GM18873 (cell line): ENCODE results near the gene COL20A1.
"Not testable (repeated sequence)": the region's sequence is repeated elsewhere in the genome, so short reads cannot be mapped to it uniquely, and the experiment has no call there.

Experiments
- ATAC-seq: cut with Tn5 transposase; IDR thresholded peaks from one replicate; pipeline ENCODE4 v1.9.1; 2021; ENCODE audit warnings: mild to moderate bottlenecking, moderate library complexity, moderate number of reproducible peaks; ENCODE audit not compliant: unreplicated experiment, low FRiP score

The COL20A1 gene

GRCh38 chr20:63369724-63370617 is 77.0 kb downstream of the COL20A1 start:
- ATAC-seq, result no peak

GRCh38 chr20:63370618-63371187 is 77.7 kb downstream of the COL20A1 start:
- no peak for ATAC-seq

GRCh38 chr20:63371291-63371865 is 78.4 kb downstream of the COL20A1 start:
- ATAC-seq, result no peak

- no peak for ATAC-seq
Measured at GRCh38 chr20:63372971-63373885, 80.2 kb downstream of the COL20A1 start.

GRCh38 chr20:63373996-63374395 is 81.0 kb downstream of the COL20A1 start:
- ATAC-seq, result no peak

- no peak for ATAC-seq
Measured at GRCh38 chr20:63374504-63374903, 81.5 kb downstream of the COL20A1 start.

- ATAC-seq, result no peak
Measured at GRCh38 chr20:63375438-63375837, 82.5 kb downstream of the COL20A1 start.

- no peak for ATAC-seq
Measured at GRCh38 chr20:63376283-63377250, 83.6 kb downstream of the COL20A1 start.

- no peak for ATAC-seq
Measured at GRCh38 chr20:63377256-63377941, 84.4 kb downstream of the COL20A1 start.

GRCh38 chr20:63377951-63378381 is 85.0 kb downstream of the COL20A1 start:
- ATAC-seq, result no peak

GRCh38 chr20:63378626-63379025 is 85.6 kb downstream of the COL20A1 start:
- no peak for ATAC-seq

GRCh38 chr20:63379296-63379695 is 86.3 kb downstream of the COL20A1 start:
- ATAC-seq, result no peak

- not testable (repeated sequence) for ATAC-seq
Measured at GRCh38 chr20:63379872-63380271, 86.9 kb downstream of the COL20A1 start.

GRCh38 chr20:63380346-63380870 is 87.4 kb downstream of the COL20A1 start:
- no peak for ATAC-seq

- ATAC-seq, result no peak
Measured at GRCh38 chr20:63381781-63382431, 88.9 kb downstream of the COL20A1 start.

- ATAC-seq, result no peak
Measured at GRCh38 chr20:63382551-63383300, 89.7 kb downstream of the COL20A1 start.

GRCh38 chr20:63383556-63383955 is 90.6 kb downstream of the COL20A1 start:
- no peak for ATAC-seq
